HG03097 (cell line): ENCODE results near the gene PALM.

ENCODE experiments used
- ATAC-seq: cut with Tn5 transposase; IDR thresholded peaks from one replicate; pipeline ENCODE4 v1.9.1; 2021; ENCODE audit not compliant: unreplicated experiment, low FRiP score

Gene PALM

GRCh38 chr19:750640-751423 is 42.1 kb downstream of the PALM start, which contains the start of gene MISP:
Gene MISP, plus strand, starts transcription at chr19:751112. Its CDS starts 5,835 bp downstream, at chr19:756947.
- no peak for ATAC-seq

GRCh38 chr19:751501-752341 is 43.0 kb downstream of the PALM start:
- no peak for ATAC-seq

DNA sequence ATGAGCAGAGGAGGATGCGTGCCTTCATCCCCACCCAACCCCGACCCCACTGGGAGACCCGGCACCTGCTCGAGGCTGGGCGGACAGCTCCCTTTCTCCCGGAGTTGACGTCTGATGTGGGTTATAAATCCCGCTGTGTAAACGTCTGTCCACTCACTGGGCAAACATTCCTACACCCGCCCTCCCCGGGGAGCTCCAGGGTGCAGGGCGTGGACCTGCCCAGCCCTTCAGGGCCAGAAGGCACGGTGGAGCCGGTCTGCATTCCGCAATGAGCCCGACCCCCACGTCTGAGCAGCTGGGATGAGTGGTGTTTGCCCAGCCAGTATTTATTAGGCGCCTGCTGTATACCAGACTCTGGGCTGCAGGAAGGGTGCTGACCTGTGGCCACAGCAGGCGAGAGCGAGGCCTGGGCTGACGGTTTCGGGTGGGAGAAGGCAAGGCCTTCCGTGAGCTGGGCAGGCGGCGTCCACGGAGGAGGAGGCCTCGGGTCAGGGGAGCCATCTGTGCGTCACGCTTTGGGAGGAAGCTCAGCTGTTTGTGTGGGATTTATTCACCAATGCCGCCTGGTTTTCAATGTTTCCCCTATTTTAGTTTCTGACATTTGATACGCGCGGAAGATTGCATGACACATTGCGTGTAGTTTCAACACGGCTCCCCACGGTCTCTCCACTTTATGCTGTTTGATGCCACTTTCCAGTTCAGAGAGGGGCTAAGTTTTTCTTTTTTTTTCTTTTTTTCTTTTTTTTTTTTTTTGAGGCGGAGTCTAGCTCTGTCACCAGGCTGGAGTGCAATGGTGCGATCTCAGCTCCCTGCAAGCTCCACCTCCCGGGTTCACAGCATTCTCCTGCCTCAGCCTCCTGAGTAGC is 44.1 kb downstream of the PALM start:
- ATAC-seq = no peak

DNA sequence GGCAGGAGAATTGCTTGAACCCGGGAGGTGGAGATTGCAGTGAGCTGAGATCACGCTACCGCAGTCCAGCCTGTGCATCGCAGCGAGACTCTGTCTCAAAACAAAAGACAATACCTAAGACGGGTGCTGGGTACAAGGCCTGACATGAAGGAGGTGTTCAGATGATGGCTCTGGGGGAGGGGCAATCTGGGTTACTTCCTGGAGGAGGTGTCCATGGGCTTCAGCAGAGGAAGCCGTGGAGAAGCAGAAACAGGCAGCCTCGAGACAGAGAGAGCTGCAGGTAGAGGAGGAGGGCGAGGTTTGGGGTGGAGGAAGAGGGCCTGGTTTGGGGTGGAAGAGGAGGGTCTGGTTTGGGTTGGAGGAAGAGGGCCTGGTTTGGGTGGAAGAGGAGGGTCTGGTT is 45.8 kb downstream of the PALM start:
- no peak for ATAC-seq

GRCh38 chr19:755063-755462 is 46.3 kb downstream of the PALM start:
- ATAC-seq = no peak

GRCh38 chr19:756236-756635 is 47.5 kb downstream of the PALM start:
- no peak for ATAC-seq

- no peak for ATAC-seq
These were observed 48.3 kb downstream of the PALM start for GRCh38 chr19:756821-757688.

DNA sequence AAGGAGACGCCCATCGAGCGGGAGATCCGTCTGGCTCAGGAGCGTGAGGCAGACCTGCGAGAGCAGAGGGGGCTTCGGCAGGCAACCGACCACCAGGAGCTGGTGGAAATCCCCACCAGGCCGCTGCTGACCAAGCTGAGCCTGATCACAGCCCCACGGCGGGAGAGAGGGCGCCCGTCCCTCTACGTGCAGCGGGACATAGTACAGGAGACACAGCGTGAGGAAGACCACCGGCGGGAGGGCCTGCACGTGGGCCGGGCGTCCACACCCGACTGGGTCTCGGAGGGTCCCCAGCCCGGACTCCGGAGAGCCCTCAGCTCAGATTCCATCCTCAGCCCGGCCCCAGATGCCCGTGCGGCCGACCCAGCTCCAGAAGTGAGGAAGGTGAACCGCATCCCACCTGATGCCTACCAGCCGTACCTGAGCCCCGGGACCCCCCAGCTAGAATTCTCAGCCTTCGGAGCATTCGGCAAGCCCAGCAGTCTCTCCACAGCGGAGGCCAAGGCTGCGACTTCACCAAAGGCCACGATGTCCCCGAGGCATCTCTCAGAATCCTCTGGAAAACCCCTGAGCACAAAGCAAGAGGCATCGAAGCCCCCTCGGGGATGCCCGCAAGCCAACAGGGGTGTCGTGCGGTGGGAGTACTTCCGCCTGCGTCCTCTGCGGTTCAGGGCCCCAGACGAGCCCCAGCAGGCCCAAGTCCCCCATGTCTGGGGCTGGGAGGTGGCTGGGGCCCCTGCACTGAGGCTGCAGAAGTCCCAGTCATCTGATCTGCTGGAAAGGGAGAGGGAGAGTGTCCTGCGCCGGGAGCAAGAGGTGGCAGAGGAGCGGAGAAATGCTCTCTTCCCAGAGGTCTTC is 49.3 kb downstream of the PALM start:
- no peak for ATAC-seq

- ATAC-seq = no peak
These were observed 54.4 kb downstream of the PALM start for GRCh38 chr19:763181-763580.

- no peak for ATAC-seq
These were observed 55.1 kb downstream of the PALM start for GRCh38 chr19:763869-764268.

DNA sequence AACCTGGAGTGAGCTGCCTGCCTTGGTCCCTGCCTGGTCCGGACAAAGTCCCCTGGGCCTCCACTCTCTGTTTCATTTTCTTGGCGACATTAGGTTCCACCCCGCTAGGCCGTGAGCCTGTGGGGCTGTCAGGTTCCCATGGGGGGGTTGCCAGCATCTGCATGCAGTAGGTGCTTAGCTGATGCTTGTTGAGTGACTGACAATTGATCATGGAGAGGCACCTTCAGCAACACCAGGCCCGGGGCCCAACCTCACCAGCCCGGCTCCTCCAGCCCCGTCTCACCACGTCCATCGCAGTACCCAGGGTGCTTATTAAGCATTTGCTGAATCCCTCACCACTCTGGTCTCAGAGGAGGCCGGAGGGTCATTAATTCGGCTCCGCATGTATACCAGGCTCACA is 55.6 kb downstream of the PALM start:
- no peak for ATAC-seq

DNA sequence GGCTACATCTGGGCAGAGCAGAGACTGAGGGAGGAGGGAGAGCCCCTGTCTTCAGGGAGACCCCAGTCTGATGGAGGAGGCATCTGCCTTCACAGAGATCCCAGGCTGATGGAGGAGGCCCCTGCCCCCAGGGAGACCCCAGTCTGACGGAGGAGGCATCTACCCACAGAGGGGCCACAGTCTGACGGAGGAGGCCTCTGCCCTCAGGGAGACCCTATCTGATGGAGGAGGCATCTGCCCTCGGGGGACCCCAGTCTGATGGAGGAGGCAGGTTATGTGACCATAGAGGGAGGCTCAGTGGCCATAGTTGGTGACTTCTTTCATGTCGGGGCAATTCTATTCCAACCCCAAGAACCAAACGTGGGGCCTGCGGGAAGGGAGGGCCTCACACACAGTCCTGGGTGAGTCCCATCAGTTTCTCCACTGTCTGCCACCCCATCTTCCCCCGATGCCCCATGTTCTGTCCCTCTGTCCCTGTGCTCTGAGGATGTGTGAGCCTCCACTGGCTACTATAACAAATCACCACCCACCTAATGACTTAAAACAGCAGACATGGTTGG is 56.5 kb downstream of the PALM start:
- no peak for ATAC-seq

DNA sequence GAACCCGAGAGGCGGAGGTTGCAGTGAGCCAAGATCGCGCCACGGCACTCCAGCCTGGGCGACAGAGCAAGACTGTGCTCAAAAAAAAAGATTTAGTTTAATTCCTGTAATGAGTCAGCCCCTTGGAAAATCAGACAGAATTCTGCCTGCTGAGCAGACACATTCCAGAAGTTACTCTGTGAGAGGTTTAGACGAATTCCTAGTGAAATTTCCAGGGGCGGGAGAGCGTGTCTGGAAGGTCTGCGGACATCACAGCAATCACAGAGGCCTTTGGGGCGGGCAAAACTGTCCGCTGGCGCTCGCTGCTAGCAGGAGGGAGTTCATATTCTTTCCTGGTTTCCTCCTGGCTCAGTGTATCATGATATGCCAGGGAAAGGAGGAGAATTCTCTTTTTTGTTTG is 59.7 kb downstream of the PALM start:
- no peak for ATAC-seq

GRCh38 chr19:769616-770015 is 60.9 kb downstream of the PALM start:
- no peak for ATAC-seq

GRCh38 chr19:771332-771785 is 62.6 kb downstream of the PALM start:
- no peak for ATAC-seq

- ATAC-seq = no peak
These were observed 63.3 kb downstream of the PALM start for GRCh38 chr19:772063-772462.

DNA sequence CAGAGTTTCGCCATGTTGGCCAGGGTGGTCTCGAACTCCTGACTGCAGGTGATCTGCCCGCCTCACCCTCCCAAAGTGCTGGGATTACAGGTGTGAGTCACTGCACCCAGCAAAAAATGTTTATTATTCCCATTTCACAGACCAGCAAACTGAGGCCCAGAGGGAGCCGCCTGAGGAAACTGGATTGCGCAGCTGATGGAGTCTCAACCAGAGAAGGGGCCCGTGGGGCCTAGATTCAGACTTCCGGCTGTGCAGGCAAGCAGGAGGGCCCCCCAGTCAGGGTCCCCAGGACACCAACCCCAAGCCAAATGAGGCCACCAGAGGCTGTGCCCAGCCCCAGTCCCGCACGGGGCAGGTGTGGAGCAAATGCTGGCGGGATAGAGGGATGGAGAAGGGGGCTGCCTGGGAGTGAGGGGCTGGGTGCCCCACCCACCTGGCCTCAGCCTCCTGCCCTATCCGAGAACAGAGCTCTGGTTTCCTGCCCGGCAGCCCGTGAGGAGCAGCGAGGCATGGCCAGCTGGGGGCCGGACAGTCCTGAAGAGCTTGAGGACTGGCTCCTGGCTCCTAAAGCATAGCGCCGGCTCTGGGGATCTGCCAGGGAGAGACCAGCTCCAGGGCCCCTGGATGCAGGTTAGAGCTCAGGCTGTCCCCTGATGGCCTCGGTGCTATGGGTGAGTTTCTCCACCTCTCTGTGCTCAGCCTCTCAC is 64.1 kb downstream of the PALM start:
- ATAC-seq = no peak

DNA sequence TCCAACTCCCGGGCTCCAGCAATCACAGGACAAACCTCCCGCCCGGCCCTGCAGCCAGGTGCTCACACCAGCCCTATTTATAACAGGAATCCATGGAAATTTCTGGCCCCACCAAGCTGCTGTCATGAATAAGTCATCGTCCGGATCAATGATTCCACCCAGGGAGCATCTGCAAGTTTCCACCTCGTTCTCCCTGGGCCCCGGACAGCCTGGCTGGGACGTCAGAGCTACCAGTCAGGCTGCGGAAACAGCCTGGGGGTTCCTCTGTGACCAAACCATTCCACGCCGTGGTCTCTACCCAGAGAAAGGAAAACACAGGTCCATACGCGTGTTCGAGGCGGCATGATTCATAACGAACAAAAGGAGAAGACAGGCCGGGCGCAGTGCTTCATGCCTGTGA is 67.8 kb downstream of the PALM start:
- no peak for ATAC-seq
